Spleen (tissue), 13 donors: ENCODE data around the gene LRRC7. TPM values are rescaled to one million over a fixed set of nuclear protein-coding genes. Genes with fewer than 3 reads are reported as not detected.
A peak's percentile ranks its signal among the peaks of the same experiment; 100 is the strongest.

Source experiments
- DNase-seq: peaks from one replicate; pipeline ENCODE4 v3.0.0-alpha.2; 2020
- H3K27ac ChIP-seq, 8 donors: fragments of 200-600 bp; sonication (generic) in 7 of 8; 1 replicate in 4 of 8; 2 replicates in 4 of 8; pipeline versions ENCODE4 v1.5.0 to v1.8.0; 2016 to 2021; ENCODE audit warnings: inconsistent platforms in 4 of 8, mild to moderate bottlenecking in 4 of 8, moderate library complexity in 1 of 8
- H3K27me3 ChIP-seq, 7 donors: fragments of 200-600 bp; sonication (generic) in 6 of 7; replicated peaks in 1 of 7; 1 replicate in 4 of 7; 2 replicates in 3 of 7; pipeline versions ENCODE4 v1.5.0 to v1.8.0; 2016 to 2021; ENCODE audit warnings: inconsistent platforms in 3 of 7, mild to moderate bottlenecking in 1 of 7
- H3K36me3 ChIP-seq, 6 donors: fragments of 200-600 bp; sonication (generic) in 5 of 6; 1 replicate in 4 of 6; 2 replicates in 2 of 6; pipeline versions ENCODE4 v1.5.0 to v1.8.0; 2016 to 2021; ENCODE audit warnings: inconsistent platforms in 2 of 6
- H3K4me1 ChIP-seq, 6 donors: fragments of 200-600 bp; sonication (generic) in 5 of 6; 1 replicate in 3 of 6; 2 replicates in 3 of 6; pipeline versions ENCODE4 v1.5.0 to v1.8.0; 2016 to 2021; ENCODE audit warnings: inconsistent platforms in 3 of 6
- H3K4me3 ChIP-seq, 8 donors: fragments of 200-600 bp; sonication (generic) in 7 of 8; 1 replicate in 4 of 8; 2 replicates in 4 of 8; pipeline versions ENCODE4 v1.5.0 to v1.8.0; 2016 to 2021; ENCODE audit warnings: inconsistent platforms in 4 of 8, mild to moderate bottlenecking in 4 of 8, moderate library complexity in 2 of 8
- H3K9me3 ChIP-seq, 8 donors: fragments of 200-600 bp; sonication (generic) in 7 of 8; 1 replicate in 4 of 8; 2 replicates in 4 of 8; pipeline versions ENCODE4 v1.5.0 to v1.8.0; 2016 to 2021; ENCODE audit warnings: inconsistent platforms in 4 of 8
- CTCF ChIP-seq, 11 experiments: fragments of 200-600 bp in 7 of 11; fragments of 450-650 bp in 4 of 11; sonication (generic) in 4 of 11; IDR thresholded peaks in 8 of 11; conservative IDR thresholded peaks in 3 of 11; 1 replicate in 7 of 11; 2 replicates in 4 of 11; pipeline versions ENCODE4 v1.4.0 to v1.8.0; 2016 to 2021; ENCODE audit warnings: antibody characterized with exemption in 11 of 11, inconsistent platforms in 4 of 11, mild to moderate bottlenecking in 1 of 11
- POLR2A ChIP-seq, 3 donors: fragments of 450-650 bp; IDR thresholded peaks; one replicate each; pipeline ENCODE4 v1.5.1; 2017; ENCODE audit warnings: antibody characterized with exemption in 3 of 3, mild to moderate bottlenecking in 1 of 3
- POLR2AphosphoS5 ChIP-seq, 3 donors: sonication (generic); formaldehyde crosslinking; IDR thresholded peaks; one replicate each; pipeline ENCODE4 v1.5.1; 2017; ENCODE audit warnings: antibody characterized with exemption in 3 of 3
- WGBS, 5 donors: extraction: QIAGEN DNeasy Blood & Tissue Kit in 3 of 5; methylation state at CpG; one replicate each; pipeline versions ENCODE4 v1.1.5 to v1.1.7; 2013 to 2018; 5-methylcytosine and 5-hydroxymethylcytosine counted together
- intact Hi-C: fragments of 100-400 bp; cut with DNase I; formaldehyde crosslinking; loops from one replicate; pipeline ENCODE4 v1.15.0; 2023; ENCODE audit warnings: low total_unique reads
- long read RNA-seq, 2 donors: transcript quantifications; one replicate each; lab custom pipeline, GENCODE V29; 2026
- polyA plus RNA-seq, 3 donors: library from polyadenylated mRNA; stranded (reverse); fragments of 200-250 nt; gene quantifications; one replicate each; pipeline ENCODE4 v1.2.1, GENCODE V29; 2013
- total RNA-seq, 7 donors: library from RNA; depleted of rRNA in 3 of 7; stranded (reverse); fragments of >200 nt in 3 of 7; fragmentation: NEBNext Ultra II Directional in 4 of 7; extraction: Animal tissue kit (Norgen Biotek cat#: 25700) in 4 of 7; gene quantifications; one replicate each; pipeline versions ENCODE4 v1.1.0 to v1.2.1, GENCODE V29; 2016 to 2021
- donor health status: healthy with polysubstance abuse.
- donor health status: DM: no; HTN: no; CAD: no; lungs with moderate emphysema.
- donor health status: DM: no; HTN: no; CAD: no.
- donor health status: Bipolar disorder and iron deficiency.
- donor health status: healthy.
- donor health status: DM: no; HTN: no; CAD: no.
- donor health status: DM: yes; HTN: yes; CAD: no.

The LRRC7 gene
- total RNA-seq (under 1 TPM in 3 of 7 donors, not detected in 4; 0.17 to 0.63 (median 0.34) TPM), polyA plus RNA-seq (under 1 TPM; 0.02 to 0.10 (median 0.06) TPM)
- long read RNA-seq, donor 1, partial matches to known transcripts, result 0 of 3 reads
- long read RNA-seq, donor 1, other reads (novel, unspliced or antisense), result 0 of 3 reads
- long read RNA-seq, donor 2, partial matches to known transcripts, result 0 of 1 reads
- long read RNA-seq, donor 2, other reads (novel, unspliced or antisense), result 0 of 1 reads

- peak; percentile 72 for DNase-seq
- Histone ChIP-seq H3K36me3 (no peaks in the 10 kb centered on the region), H3K4me3 (peak within 1 kb of the TSS; percentile 6 to 64 (median 32)), H3K4me1 (peaks cover 0 to 34% (median 16%) of the 10 kb centered on the region in 6 donors), H3K27ac (no peak within 1 kb of the TSS), H3K27me3 (peaks cover 0 to 57% (median 35%) of the 10 kb centered on the region in 7 donors), H3K9me3 (peaks cover 0 to 2% (median 0%) of the 10 kb centered on the region in 8 donors)
- WGBS, 5 donors, result 1 to 2% (median 1%) methylated on average over 19 to 62 of the region's 62 CpGs
- intact Hi-C loops, result no loop called here
- TF ChIP-seq POLR2AphosphoS5 (IDR thresholded peaks at IDR 0.05), result no peak
- TF ChIP-seq CTCF (IDR thresholded peaks at IDR 0.05 in 8 of 11, conservative IDR thresholded peaks at IDR 0.05 in 3 of 11), result no peak
- TF ChIP-seq POLR2A (IDR thresholded peaks at IDR 0.05), result no peak
Observed at GRCh38 chr1:69567652-69568420, at the start of gene LRRC7. Gene LRRC7, plus strand, starts transcription at chr1:69567922. Its CDS starts 718 bp downstream, at chr1:69568640.

- 74 to 91% (median 84%) methylated on average over 3 of the region's 3 CpGs for WGBS, 5 donors
- H3K9me3 ChIP-seq, result no peaks in the 10 kb centered on the region
- no peak for DNase-seq
- H3K27ac ChIP-seq, result no peak overlapping the region
- TF ChIP-seq CTCF (IDR thresholded peaks at IDR 0.05 in 8 of 11, conservative IDR thresholded peaks at IDR 0.05 in 3 of 11) (no peak), POLR2AphosphoS5 (IDR thresholded peaks at IDR 0.05) (no peak), POLR2A (IDR thresholded peaks at IDR 0.05) (no peak)
- H3K4me3 ChIP-seq, result no peak overlapping the region
- intact Hi-C loops, result no loop called here
- no peaks in the 10 kb centered on the region for H3K36me3 ChIP-seq
- H3K4me1 ChIP-seq, result no peaks in the 10 kb centered on the region
- H3K27me3 ChIP-seq, result no peaks in the 10 kb centered on the region
Observed at GRCh38 chr1:69519006-69519405, 48.7 kb upstream of the LRRC7 start.

- Histone ChIP-seq H3K9me3 (no peaks in the 10 kb centered on the region), H3K27ac (no peak overlapping the region), H3K27me3 (no peaks in the 10 kb centered on the region), H3K4me3 (no peak overlapping the region), H3K36me3 (no peaks in the 10 kb centered on the region), H3K4me1 (no peaks in the 10 kb centered on the region)
- intact Hi-C loops, result no loop called here
- 58 to 78% (median 73%) methylated on average over 5 of the region's 5 CpGs for WGBS, 5 donors
- DNase-seq, result no peak
- TF ChIP-seq POLR2AphosphoS5 (IDR thresholded peaks at IDR 0.05) (no peak), CTCF (IDR thresholded peaks at IDR 0.05 in 8 of 11, conservative IDR thresholded peaks at IDR 0.05 in 3 of 11) (no peak)
Observed at GRCh38 chr1:69520326-69520725, 47.4 kb upstream of the LRRC7 start.

GRCh38 chr1:69523032-69523431 lies 44.7 kb upstream of the LRRC7 start:
- Histone ChIP-seq H3K27ac (no peak overlapping the region), H3K4me3 (no peak overlapping the region), H3K4me1 (no peaks in the 10 kb centered on the region), H3K9me3 (no peaks in the 10 kb centered on the region), H3K27me3 (no peaks in the 10 kb centered on the region), H3K36me3 (no peaks in the 10 kb centered on the region)
- WGBS, 5 donors, result 53 to 72% (median 64%) methylated on average over 1 of the region's 1 CpG
- TF ChIP-seq CTCF (IDR thresholded peaks at IDR 0.05 in 8 of 11, conservative IDR thresholded peaks at IDR 0.05 in 3 of 11), result no peak
- TF ChIP-seq POLR2AphosphoS5 (IDR thresholded peaks at IDR 0.05), result no peak
- TF ChIP-seq POLR2A (IDR thresholded peaks at IDR 0.05), result no peak
- no peak for DNase-seq
- intact Hi-C loops, result no loop called here
